Rectal smooth muscle tissue (tissue), 1 donor: ENCODE measurements around the gene SYMPK.

Experiments used
- H3K27ac ChIP-seq: one replicate; pipeline ENCODE4 v1.7.0; 2013; ENCODE audit warnings: low read depth, low read length, inconsistent platforms
- H3K27me3 ChIP-seq: one replicate; pipeline ENCODE4 v1.7.0; 2013; ENCODE audit warnings: low read length; ENCODE audit not compliant: control insufficient read depth, insufficient read depth
- H3K36me3 ChIP-seq: one replicate; pipeline ENCODE4 v1.7.0; 2013; ENCODE audit warnings: low read length; ENCODE audit not compliant: control insufficient read depth, insufficient read depth
- H3K4me1 ChIP-seq: one replicate; pipeline ENCODE4 v1.7.0; 2013; ENCODE audit warnings: low read length; ENCODE audit not compliant: control insufficient read depth, insufficient read depth
- H3K4me3 ChIP-seq: one replicate; pipeline ENCODE4 v1.7.0; 2013; ENCODE audit warnings: low read length
- H3K9ac ChIP-seq: one replicate; pipeline ENCODE4 v1.7.0; 2013; ENCODE audit warnings: low read length

Gene SYMPK

GRCh38 chr19:45854167-45854778 lies 8.7 kb downstream of the SYMPK start:
- no peak overlapping the region for H3K27ac ChIP-seq
- no peaks in the 10 kb centered on the region for H3K27me3 ChIP-seq
- no peak overlapping the region for H3K4me3 ChIP-seq
- H3K4me1 ChIP-seq, result no peaks in the 10 kb centered on the region
- H3K9ac ChIP-seq, result no peak overlapping the region
- peaks cover 30% of the 10 kb centered on the region for H3K36me3 ChIP-seq

DNA sequence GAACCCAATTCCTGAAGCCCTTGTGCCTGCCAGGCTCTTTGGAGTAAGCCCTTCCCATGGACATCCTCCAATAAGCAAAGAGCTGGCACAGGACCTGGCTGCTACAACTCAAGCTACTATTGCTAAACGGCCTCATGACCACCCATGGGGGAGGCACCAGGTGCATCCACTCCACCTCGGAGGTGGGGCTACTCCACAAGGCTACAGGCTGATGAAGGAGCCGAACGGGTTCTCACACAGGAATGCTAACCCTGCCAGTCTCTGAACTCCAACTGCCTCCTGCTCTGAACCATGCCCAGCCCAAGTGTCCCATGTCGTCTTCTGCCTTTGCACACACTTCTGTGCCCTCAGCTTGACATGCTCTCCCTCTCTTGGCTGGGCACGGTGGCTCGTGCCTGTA lies 10.0 kb downstream of the SYMPK start:
- no peak overlapping the region for H3K27ac ChIP-seq
- no peaks in the 10 kb centered on the region for H3K4me1 ChIP-seq
- no peak overlapping the region for H3K9ac ChIP-seq
- no peak overlapping the region for H3K4me3 ChIP-seq
- peaks cover 37% of the 10 kb centered on the region for H3K36me3 ChIP-seq
- H3K27me3 ChIP-seq, result no peaks in the 10 kb centered on the region

DNA sequence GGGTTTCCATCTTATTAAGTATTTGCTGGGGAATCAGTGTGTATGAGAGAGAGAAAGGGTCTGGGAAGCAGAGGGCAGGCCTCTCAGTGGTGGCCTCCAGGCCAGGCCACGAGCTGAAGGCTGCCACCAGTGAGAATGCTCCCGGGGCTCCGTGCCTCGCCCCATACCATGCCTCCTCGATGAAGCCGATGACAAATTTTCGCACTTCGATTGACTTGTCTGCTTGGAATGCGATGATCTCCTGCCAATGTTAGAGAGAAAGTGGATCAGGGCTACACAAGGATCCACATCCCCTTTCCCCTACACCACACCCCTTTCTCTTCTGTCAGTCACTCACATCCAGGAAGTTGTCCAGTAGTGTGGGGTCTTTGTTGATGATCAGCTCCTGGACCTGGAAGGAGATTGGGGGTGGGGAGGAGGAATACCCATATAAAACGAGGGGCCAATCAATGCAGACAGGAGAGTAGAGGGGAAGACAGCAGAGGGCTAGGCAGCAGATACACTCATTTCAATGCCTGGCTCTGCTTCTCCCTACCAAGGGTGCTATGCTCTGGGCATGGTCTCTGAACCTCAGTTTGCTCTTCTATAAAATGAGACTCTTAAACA lies 10.7 kb downstream of the SYMPK start:
- peaks cover 43% of the 10 kb centered on the region for H3K36me3 ChIP-seq

GRCh38 chr19:45848922-45849321 lies 14.0 kb downstream of the SYMPK start:
- Histone ChIP-seq H3K36me3 (peaks cover 38% of the 10 kb centered on the region), H3K4me1 (no peaks in the 10 kb centered on the region), H3K27ac (no peak overlapping the region), H3K4me3 (no peak overlapping the region), H3K27me3 (no peaks in the 10 kb centered on the region), H3K9ac (no peak overlapping the region)

More for the DNA sequence above, 10.7 kb downstream of the SYMPK start:
- H3K27ac ChIP-seq, result no peak overlapping the region
- no peaks in the 10 kb centered on the region for H3K27me3 ChIP-seq
- no peak overlapping the region for H3K9ac ChIP-seq
- H3K4me3 ChIP-seq, result no peak overlapping the region
- no peaks in the 10 kb centered on the region for H3K4me1 ChIP-seq

DNA sequence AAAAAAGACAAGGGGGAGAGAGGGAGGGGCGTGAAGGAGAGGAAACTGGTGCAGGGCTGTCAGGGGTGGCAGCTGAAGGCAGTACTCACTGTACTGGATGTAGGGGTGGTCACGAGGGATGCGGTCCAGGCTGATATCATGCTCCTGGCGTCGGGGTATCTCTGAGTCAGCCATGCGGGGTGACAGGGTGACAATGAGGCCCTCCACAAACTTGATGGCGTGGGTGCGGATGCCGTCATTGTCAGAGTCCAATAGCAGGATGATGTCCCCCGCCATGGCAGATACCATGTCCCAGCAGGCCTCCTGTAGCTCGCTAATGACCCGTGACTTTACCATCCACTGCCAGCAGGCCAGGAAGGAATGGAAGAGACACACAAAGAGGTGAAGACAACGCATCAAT lies 15.3 kb downstream of the SYMPK start:
- Histone ChIP-seq H3K36me3 (peaks cover 38% of the 10 kb centered on the region), H3K27ac (no peak overlapping the region), H3K9ac (no peak overlapping the region), H3K4me3 (no peak overlapping the region), H3K27me3 (no peaks in the 10 kb centered on the region), H3K4me1 (no peaks in the 10 kb centered on the region)

DNA sequence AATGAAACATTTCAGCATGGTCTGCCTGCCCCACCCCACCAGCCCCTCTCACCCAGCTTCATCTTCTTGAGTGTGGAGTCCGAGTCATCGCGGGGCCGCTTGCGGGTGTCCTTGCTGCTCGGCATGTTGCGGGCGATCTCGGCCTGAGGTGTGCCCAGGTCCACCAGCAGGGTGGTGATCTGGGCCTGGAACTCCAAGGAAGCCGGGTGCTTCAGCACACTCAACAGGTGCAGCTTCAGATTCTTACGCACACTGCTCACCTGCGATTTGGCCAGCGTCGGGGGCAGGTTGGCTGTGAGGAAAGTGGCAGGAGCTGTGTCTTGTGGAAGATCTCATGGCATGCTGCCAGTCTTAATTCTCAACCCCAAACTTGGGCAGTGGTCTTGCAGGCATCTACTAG lies 20.7 kb downstream of the SYMPK start:
- Histone ChIP-seq H3K4me1 (no peaks in the 10 kb centered on the region), H3K27me3 (no peaks in the 10 kb centered on the region), H3K4me3 (no peak overlapping the region), H3K9ac (no peak overlapping the region), H3K27ac (no peak overlapping the region), H3K36me3 (peaks cover 36% of the 10 kb centered on the region)

GRCh38 chr19:45834970-45835369 lies 28.0 kb downstream of the SYMPK start:
- Histone ChIP-seq H3K4me1 (no peaks in the 10 kb centered on the region), H3K36me3 (peaks cover 41% of the 10 kb centered on the region), H3K9ac (no peak overlapping the region), H3K27ac (no peak overlapping the region), H3K27me3 (no peaks in the 10 kb centered on the region), H3K4me3 (no peak overlapping the region)

DNA sequence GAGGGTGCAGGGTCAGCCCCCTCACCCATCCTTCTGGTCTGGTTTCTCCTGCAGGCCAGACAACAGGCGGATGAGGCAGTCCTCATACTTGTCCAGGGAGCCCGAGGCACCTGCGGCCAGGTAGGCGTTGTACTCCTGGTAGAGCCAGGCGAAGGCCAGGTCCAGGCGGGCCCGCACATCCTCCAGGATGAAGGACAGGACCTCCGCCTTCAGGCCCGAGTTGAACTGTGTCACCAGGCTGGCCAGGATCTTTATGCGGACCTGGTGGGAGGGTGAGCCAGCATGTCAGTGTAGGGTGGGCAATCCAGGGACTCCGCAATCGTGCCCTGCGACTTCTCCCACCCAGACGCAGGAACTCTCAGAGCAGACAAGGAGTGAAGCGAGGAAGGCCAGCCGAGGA lies 34.0 kb downstream of the SYMPK start:
- H3K4me3 ChIP-seq, result no peak overlapping the region
- H3K27me3 ChIP-seq, result no peaks in the 10 kb centered on the region
- H3K4me1 ChIP-seq, result no peaks in the 10 kb centered on the region
- H3K36me3 ChIP-seq, result peaks cover 44% of the 10 kb centered on the region
- H3K9ac ChIP-seq, result no peak overlapping the region
- no peak overlapping the region for H3K27ac ChIP-seq

DNA sequence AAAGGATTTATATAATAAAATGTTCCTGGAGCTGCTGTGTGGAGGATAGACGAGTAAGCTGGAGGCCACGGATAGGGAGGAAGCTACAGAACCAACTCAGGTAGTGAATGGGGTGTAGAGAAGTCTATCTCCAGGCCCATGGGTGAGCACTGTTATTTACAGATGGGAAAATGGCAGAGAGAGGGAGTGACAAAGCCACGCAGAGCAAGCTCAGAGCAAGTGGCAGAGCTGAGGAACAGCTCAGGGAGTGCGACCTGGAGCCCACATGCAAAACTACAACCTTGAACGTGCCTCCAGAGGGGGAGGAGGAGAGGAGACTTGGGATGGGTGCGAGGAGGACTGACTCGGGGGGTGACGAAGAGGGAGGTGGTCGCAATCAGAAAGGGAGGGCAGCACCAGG lies 34.4 kb downstream of the SYMPK start:
- Histone ChIP-seq H3K4me3 (no peak overlapping the region), H3K9ac (no peak overlapping the region), H3K27me3 (no peaks in the 10 kb centered on the region), H3K4me1 (no peaks in the 10 kb centered on the region), H3K36me3 (peaks cover 44% of the 10 kb centered on the region), H3K27ac (no peak overlapping the region)

DNA sequence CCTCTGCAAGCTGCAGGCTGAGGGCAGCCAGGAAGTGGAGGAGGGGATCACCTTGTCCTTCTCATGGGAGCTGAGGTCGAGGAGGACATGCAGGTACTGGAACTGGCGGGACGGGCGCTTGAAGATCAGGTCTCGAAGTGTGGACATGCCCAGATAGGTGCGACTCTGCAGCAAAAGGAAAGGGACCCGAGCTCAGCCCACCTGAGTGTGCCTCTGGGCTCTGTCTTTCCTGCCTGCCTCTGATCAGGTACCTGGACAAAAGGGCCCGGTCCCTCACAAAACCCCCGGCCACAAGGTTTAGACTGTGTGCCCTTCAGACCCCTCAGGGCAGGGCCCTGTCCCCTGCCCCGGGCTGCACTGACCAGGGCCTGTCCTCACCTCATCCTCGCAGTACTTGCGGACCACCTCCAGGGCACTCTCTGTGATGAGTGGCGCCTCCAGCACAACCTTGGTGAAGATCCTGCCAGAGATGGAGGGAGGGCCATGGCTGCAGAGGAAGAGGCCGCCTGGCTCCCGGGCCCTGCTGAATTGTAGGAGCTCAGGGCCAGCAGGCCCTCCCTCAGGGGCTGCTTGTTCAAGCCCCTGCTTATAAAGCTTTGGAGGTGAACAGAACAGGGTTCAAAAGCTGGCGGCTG lies 35.4 kb downstream of the SYMPK start:
- H3K4me1 ChIP-seq, result no peaks in the 10 kb centered on the region
- no peak overlapping the region for H3K4me3 ChIP-seq
- peaks cover 47% of the 10 kb centered on the region for H3K36me3 ChIP-seq
- no peaks in the 10 kb centered on the region for H3K27me3 ChIP-seq
- no peak overlapping the region for H3K9ac ChIP-seq
- H3K27ac ChIP-seq, result no peak overlapping the region

- H3K27ac ChIP-seq, result no peak overlapping the region
- H3K27me3 ChIP-seq, result no peaks in the 10 kb centered on the region
- no peak overlapping the region for H3K9ac ChIP-seq
- H3K4me1 ChIP-seq, result no peaks in the 10 kb centered on the region
- H3K4me3 ChIP-seq, result no peak overlapping the region
- peaks cover 43% of the 10 kb centered on the region for H3K36me3 ChIP-seq
These were observed 36.0 kb downstream of the SYMPK start for GRCh38 chr19:45826934-45827333.

GRCh38 chr19:45825917-45826893 lies 36.7 kb downstream of the SYMPK start:
- Histone ChIP-seq H3K27ac (no peak overlapping the region), H3K4me1 (no peaks in the 10 kb centered on the region), H3K27me3 (no peaks in the 10 kb centered on the region), H3K9ac (no peak overlapping the region), H3K36me3 (peaks cover 44% of the 10 kb centered on the region), H3K4me3 (no peak overlapping the region)
